Activated CD8-positive, alpha-beta memory T cell treated with anti-CD3 and anti-CD28 coated beads, Interleukin-2, amount 50 U/mL, for 24 hours (primary cell): ENCODE data around the gene KCP.
"Not testable (repeated sequence)": the region's sequence is repeated elsewhere in the genome, so short reads cannot be mapped to it uniquely, and the experiment has no call there.

Source experiments
- DNase-seq: peaks from one replicate; pipeline ENCODE4 v3.0.0-alpha.2; 2020; ENCODE audit errors: extremely low read depth

Gene KCP

DNA sequence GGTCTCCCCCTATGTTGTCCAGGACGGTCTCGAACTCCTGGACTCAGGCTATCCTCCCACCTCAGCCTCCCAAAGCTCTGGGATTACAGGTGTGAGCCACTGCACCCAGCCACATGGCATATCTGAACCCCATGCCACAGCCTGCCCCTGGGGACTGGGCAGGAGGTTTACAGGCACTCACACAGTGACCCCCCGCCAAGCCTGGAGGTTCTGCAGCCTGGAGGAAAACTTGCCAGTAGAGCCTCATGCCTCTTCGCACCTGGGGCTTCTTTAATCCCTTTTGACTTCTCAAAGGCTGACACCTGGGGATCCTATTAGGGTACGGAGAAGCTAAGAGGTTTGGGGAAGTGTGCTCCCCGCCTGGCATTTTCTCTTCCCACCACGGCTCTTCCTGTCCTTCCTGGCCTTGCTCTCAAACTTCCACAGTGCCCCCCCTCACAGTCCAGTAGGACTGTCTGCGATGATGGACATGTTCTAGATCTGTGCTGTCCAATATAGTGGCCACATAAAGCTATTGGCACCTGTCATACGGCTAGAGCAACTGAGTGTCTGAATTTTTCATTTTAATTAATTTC is 11.4 kb upstream of the KCP start:
- DNase-seq, result no peak

DNA sequence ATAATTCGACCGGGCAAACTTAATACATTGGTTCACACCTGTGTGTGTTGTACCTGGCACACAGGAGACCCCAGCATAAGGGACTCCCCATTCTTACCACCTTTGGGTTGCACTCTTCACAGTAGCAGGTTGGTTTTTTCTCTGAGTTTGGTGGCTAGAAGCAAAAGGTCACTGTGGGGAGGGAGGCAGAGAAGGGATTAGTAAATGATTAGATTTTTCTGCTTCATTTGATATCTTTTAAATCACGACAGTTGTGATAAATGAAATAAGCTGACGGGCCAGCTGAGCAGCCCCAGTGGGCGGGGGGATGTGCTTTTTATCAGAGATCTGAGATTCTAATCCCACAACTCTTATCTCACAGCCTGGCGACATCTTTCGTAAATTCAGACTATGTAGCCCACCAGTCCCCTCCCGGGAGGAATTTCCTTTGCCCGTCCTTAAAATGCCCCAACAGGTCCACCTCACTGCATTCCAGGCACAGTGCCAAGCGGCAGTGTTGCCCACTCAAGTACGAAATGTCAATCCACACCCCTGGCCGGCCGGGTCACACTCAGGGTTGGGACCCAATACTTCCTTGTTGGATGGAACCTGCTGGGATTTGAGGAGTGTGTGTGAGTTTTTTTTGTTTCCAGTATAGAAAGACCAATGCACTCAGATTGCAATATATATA is 10.5 kb upstream of the KCP start:
- DNase-seq, result no peak

DNA sequence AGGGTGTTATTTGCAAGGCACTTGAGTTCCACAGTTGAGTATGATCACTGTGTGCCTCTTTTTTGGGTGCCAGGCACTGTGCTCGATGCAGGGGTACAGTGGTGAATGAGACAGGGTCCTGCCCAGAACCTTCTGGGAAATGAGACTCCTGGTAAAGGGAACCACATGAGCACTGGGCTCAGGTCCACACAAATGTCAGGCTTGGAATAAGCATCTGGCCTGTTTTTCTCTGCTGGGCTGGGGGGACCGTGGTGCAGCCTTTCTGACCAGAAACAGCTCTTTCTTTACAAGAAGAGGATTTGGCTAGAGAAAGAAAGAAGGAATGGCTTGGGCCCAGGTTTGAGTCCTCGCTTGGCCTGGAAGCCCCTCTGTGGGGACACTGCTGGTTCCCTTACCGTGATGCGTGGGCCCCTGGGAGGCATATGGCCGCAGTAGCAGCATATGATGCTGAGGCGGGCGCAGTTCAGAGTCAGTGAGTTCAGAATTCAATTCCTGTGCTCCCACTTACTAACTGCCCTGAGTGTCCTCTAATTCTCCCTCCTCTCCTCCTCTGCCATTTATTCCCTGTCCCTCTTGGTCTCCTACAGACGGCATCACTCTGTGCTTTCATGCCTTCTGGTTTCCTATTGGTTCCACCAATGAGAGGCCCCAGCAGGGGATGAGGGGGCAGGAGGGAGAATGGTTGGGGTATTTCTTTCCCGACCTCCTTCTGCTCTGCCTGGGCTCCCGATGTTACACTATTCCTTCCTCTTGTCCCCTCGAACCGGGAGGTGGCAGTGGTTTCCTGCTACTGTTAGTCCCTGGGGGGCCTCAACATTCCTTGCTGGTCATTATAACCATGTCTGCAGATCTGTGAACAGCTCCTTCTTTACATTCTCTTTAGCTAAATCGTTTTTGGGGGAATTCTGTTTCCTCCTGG is 9.6 kb upstream of the KCP start:
- no peak for DNase-seq

GRCh38 chr7:128919241-128919640 is 8.7 kb upstream of the KCP start:
- no peak for DNase-seq

DNA sequence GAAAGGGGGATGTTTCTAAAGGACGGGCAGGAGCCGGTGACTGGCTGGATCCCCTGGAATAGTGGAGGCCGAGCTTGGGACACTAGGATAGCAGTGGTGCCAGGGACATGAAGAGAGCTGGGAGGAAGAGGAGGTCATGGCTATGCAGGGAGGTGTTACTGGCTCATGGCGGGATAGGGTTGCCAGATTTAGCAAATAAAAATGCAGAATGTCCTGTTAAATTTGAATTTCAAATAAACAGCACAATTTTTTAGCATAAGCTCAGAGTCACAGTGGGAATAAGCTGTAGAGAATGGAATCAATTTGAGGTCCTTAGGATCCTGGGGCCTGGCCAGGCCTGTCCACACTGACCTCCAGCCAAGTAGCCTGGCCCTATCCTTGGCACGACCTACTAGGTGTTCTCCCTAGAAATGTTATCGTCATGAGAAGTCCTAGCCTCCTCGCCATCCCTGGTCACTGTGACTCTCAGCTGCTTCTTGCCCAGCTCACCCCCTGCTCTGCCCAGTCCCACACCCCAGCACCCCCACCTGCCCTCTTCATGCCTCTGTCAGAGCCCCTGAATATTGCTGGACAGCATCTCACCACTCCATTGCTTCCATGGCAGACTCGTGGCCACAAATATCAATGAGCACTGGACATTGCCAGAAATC is 7.6 kb upstream of the KCP start:
- DNase-seq, result no peak

DNA sequence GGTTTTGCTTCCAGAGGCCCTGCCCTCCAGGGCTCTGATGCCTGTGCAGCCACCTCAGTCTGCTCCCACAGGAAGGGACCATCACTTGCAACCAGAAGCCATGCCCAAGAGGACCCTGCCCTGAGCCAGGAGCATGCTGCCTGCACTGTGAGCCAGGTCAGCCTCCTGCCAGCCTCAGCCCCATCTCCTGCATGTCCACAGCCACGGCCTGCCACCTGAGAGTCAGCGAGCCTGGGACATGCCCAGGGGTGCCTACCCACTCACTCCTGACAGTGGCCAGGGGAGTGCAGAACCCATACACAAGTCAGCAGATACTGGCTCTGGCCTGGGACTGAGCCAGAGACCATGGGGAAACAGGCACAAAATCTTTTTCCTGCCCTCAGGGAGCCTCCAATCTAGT is 6.6 kb upstream of the KCP start:
- DNase-seq, result no peak

- DNase-seq, result no peak
These were observed 6.1 kb upstream of the KCP start for GRCh38 chr7:128916643-128916915.

GRCh38 chr7:128915841-128916642 is 5.5 kb upstream of the KCP start:
- no peak for DNase-seq

DNA sequence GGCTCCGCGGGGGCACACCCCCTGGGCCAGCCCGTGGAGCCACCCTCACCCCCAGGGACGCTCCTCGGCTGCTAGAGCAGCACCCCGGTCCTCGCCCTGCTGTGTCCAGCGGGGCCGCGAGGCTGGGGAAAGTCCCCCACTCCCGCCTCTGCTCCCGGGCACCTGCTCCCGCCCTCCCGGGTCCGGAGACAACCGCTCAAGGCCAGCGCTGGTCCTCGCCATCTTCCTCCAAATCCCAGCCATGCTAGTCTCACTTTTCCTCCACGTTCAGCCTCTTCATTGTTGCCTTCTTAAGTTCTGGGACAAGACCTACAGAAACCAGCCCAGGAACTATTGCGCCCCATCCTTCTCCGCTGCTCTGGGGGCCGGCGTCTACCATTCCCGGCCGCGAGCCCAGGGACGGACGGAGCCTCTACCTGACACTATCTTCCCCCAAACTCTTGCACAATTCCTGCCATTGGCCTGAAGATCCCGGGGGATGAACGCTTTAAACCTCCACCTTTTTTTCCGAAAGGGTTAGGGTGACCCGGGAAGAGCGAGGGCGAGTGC is 4.8 kb upstream of the KCP start:
- no peak for DNase-seq

DNA sequence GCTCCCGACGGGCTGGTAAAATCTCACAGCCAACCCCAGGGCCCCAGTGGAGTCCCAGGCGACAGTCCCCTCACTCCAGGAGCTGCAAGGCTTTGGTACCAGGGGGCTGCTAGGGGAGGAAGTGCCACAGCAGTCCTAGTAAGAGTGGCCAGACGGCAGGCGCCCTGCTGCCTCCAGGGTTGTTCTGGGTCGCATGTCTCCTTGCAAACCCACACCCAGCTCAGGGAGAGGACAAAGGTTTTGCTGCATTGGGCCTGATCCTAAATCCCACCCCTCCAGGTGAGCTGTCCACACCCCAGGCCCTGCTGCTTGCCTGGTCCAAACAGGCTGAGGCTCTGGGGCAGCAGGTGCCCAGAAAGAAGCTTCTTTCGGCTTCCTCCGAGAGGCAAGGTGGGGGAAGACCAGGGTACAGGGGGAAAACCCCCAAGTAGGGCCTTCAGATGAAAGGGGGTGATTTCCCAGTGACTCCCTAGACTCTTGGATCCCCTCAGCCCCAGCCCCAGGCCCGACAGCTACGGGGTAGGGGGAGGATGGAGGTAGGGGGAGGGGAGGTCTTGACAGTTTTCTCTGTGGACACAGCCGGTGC is 4.2 kb upstream of the KCP start:
- no peak for DNase-seq

DNA sequence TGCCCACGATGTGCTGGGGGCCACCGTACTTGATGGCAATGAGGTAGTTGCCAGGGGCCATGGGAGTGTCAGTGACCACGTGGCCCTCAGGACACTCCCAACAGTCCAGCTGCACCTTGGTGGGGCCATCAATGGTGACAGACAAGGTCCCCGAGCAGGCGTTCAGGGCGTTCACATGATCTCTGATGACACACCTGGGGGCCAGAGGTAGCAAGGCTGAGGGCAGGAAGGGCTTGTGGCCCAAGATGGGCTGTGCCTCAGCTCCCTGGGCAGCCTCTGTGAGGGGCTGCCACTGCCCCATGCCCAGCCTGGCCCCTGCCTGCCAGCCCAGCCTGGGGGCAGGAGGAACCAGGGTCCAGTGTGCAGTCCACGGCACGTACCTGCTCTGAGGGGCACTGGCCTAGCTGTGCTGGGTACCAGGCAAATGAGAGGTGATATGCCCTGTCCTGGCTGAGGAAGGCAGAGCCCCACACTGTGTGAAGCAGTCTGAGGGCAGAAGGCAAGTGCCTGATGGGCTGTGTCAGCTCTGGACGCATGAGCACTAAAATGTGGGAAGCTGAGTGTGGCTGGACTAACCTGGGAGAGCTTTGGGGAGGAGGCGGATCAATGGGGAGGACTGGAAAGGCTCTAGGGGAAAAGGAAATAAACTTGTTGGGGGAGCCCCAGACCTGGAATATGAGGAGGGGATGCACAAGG is 3.5 kb upstream of the KCP start:
- no peak for DNase-seq

DNA sequence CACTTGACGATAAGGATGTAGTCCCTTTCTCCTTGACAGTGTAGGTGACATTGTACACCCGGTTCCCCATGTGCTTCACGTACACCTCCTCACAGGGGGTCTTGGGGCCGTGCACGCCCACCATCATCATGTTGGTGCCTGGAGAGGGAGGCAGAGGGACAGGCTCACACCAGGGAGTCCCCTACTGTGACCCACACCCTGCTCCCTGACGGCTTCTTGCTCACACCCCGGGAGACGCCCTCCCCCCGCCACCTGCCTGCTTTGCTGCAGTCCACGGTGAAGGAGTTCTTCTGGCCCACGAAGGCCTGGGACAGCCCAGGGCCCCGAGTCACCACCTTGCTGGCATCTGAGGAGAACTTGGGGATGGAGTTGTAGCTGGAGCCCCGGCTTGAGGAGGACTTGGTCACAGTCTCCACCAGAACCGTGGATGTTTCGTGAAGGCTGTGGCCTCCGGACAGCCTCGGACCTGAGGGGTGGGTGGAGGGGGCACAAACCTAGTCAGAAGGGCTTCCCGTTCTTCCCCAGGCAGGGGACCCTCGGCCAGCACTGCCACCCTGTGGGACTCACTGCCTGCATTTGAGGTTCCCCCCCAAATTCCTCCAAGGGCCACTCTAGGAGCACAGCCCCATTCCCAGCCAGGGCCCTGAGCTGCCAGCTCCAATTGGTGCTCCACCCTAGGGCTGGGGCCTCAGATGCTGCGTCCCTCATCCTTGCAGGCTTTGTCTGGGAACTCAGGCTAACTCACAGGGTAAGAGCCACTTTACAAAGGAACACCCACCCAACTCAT is 2.4 kb upstream of the KCP start:
- DNase-seq, result not testable (repeated sequence)

DNA sequence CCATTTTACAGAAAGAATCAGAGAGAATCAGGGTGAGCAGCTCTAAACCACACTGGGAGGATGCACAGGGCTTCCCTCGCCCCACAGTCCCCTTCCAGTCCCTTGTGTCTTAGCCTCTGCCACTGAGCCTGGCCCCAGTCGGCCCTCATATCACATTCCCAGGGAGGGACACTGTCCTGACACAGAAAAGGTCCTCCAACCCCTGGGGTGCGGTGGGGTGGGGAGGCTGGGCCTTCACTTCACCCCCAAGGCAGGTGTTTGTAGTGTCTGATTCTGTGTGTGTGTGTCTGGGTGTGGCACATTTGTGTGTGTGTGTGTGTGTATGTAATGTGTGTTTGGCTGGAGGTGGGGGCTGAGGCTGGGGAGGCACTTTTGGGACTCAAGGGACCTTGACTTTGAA is 1.8 kb upstream of the KCP start:
- no peak for DNase-seq

DNA sequence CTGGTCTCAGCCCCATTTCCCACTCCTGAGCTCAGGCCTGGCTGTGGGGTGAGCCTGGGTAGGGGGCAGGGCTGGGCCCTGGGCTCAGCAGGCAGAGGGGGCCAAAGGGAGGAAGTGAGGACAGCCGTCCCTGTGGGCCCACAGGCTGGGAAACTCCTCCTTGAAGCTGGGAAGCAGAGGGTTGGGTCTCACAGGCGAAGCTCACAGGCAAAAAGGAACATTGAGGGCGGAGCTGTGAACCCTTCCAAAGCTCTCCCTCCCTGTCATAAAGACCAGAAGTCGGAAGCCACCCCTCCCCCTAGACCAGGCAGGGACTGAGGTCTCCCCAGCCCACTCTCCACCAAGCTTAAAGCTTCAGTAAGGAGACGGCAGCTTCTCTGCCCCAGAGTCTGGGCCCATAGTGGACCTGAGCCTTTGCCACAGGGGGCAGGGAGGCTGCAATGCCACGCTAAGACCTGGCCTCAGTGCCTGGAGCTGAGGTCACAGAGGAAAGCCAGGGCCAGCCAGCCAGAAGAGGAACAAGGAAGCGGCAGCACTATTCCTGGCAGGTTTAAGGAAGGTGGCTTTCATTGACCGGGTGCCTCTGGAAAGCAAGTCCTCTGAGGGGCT is 1.0 kb upstream of the KCP start:
- DNase-seq, result no peak

DNA sequence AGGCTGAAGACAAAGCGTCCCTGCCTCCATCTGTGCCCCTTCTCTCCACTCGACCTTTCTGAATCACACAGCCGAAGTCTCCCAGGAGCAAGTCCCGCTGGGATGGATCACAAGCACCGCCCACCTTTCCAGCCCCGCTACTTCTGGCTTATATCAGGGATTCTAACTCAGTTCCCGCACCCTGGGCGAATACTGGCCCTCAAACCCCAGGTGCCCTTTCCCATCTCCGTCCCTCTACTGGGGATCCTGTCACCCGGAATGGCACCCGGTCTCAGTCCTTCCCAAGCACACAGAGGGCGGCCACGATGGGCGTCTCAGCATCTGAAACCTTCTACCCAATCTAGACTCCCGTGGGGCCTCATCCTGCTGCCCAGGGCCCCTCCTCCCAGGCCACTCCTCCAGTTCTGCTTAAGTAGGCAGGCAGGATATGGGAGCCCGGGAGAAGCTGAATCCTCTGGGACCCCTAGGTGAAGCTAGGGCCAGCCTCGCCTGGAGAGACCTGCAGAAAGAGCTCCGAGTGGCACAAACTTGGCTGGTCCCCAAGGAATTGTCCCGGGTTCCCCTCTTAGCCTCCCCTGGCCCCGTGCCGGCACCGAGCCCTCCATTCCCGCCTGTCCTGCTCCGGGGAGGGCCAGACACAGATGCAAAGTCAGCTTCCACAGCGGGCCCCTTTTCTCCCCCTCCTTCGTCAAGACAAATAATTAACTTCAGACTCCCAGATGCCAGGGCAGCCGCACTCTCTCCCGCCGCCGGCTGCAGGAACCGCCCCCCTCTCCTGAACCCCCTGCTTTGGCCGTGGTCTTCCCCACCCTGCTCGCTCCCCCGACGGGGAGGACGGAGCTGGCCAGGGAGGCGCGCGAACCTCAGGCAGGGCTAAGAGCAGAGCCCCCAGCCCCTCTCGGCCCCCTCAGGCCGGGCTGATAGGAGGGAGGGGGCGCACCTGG is 612 bp downstream of the KCP start:
- DNase-seq, result no peak

DNA sequence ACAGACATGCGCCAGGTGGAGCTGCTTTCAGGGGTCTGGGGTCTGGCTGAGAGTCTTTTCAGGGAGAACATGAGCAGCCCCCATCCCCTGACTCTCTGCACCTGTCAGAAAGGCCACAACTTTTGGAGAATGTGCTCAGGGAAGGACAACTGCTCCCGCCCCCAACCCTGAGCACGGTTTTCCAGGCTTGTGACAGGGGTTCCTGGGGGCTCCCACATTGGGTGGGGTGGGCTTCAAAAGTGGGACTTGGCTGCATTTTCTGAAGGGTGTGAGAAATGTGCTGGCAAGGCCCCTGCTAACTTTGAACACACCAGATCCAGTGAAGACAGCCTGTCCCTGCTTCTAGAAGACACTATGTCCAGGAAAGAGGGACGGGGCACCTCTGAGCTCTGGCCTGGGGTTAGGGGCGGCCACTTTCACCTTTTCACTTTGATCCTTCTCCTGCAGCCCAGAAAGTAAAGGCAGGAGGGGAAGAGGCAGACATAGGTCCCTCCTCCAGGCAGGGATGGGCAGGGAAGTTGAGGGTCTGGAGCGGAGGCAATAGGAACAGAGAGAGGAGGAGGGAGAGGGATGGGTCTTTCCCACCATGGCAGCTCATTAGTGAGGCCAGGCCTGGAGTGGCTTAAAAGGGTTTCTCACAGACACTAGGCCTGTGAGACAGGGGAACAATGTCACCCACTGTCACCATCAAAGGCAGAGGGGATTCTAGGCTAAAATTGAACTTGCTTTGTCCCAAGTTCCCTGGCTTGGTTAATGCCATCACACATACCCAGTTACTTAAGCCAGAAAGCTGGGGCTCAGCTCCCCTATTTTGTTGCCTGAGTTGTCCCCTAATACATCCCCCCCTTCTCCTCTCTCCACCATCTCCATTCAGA is 1.5 kb downstream of the KCP start:
- DNase-seq, result no peak
